SH-SY5Y (cell line): Measurements from ENCODE around the gene TEX35.

Source experiments
- GATA2 ChIP-seq: IDR thresholded peaks from 2 replicates; pipeline ENCODE4 v1.6.1; 2011; ENCODE audit warnings: mild to moderate bottlenecking, low read depth, low read length
- GATA3 ChIP-seq: IDR thresholded peaks from 2 replicates; pipeline ENCODE4 v1.6.1; 2011; ENCODE audit warnings: low read depth, mild to moderate bottlenecking, low read length, moderate library complexity

DNA sequence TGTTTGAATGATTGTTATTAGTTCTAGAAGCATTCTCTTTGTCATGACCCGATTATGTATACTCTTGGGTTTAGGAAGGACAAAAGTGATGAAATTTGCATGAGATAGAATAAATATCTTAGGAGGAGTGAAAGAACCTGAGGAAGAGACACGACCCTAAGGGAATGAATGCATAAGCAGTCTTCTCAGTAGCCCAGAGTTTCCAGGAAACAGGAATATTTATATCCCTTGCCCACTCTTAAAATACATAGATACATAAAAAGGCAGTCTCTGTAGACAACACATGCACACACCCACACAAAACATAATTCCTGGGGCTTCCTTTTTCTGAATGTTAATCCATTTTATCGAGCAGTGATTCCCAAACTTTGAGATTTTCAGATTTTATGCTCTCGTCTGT lies 35.5 kb upstream of the TEX35 start:
- no peak for TF ChIP-seq GATA2
- TF ChIP-seq GATA3: no peak
